Endothelial cell of umbilical vein (primary cell): Measurements from ENCODE around the gene CD200R1L. TPM values are rescaled to one million over a fixed set of nuclear protein-coding genes. Genes with fewer than 3 reads are reported as not detected.

Source experiments
- BruUV-seq: library from RNA; stranded (reverse); fragments of 400-500 nt; replicated peaks from 2 replicates; lab custom pipeline; 2021; lab: Mats Ljungman, UMichigan
- CTCF ChIA-PET: fragments of 300-600, 350-600 bp; sonication (Branson Sonifier 250); formaldehyde crosslinking; loops from one replicate; lab custom pipeline; 2021; ENCODE audit warnings: antibody characterized with exemption, inconsistent platforms; lab: Charles Lee
- POLR2A ChIA-PET: fragments of 300-600, 350-600 bp; sonication (Branson Sonifier 250); formaldehyde crosslinking; loops from one replicate; lab custom pipeline; 2021; ENCODE audit warnings: antibody characterized with exemption, inconsistent platforms; lab: Charles Lee
- DNase-seq: peaks from one replicate; pipeline ENCODE4 v3.0.0-alpha.2; 2011; ENCODE audit warnings: low read depth, low spot score
- FAIRE-seq: peaks from 2 replicates; lab custom pipeline; 2011; peaks lifted over from hg19 to GRCh38; lab: Jason Lieb, UNC
- H2AFZ ChIP-seq: 2 replicates; pipeline ENCODE4 v1.6.0; 2012; ENCODE audit warnings: low read depth, low read length, control low read depth, inconsistent platforms
- H3K27ac ChIP-seq: 2 replicates; pipeline ENCODE4 v1.5.1; 2011; ENCODE audit warnings: low read depth, mild to moderate bottlenecking, control low read depth, low read length, moderate library complexity; ENCODE audit not compliant: insufficient read depth
- H3K27me3 ChIP-seq, 2 experiments: 2 replicates each; pipeline versions ENCODE4 v1.6.0 to v1.6.1; 2011; ENCODE audit warnings: low read length in 2 of 2, mixed read lengths in 1 of 2; ENCODE audit not compliant: control insufficient read depth in 2 of 2, insufficient read depth in 2 of 2
- H3K36me3 ChIP-seq, 2 experiments: 2 replicates in 1 of 2; 3 replicates in 1 of 2; pipeline ENCODE4 v1.5.1; 2011; ENCODE audit warnings: low read length in 2 of 2, mild to moderate bottlenecking in 1 of 2, moderate library complexity in 1 of 2; ENCODE audit not compliant: control insufficient read depth in 2 of 2, insufficient read depth in 2 of 2; ENCODE audit errors: extremely low read depth in 1 of 2
- H3K4me1 ChIP-seq: 3 replicates; pipeline ENCODE4 v1.5.1; 2011; ENCODE audit warnings: mild to moderate bottlenecking, low read length; ENCODE audit not compliant: control insufficient read depth, insufficient read depth; ENCODE audit errors: extremely low read depth
- H3K4me2 ChIP-seq: 2 replicates; pipeline ENCODE4 v1.6.1; 2011; ENCODE audit warnings: low read length, control low read depth, mixed read lengths; ENCODE audit not compliant: insufficient read depth
- H3K4me3 ChIP-seq, 3 experiments: fragments of 200-600 bp in 1 of 3; sonication (generic), shearing (Covaris generic) in 1 of 3; replicated peaks in 1 of 3; 2 replicates each; pipeline ENCODE4 v1.5.1; 2011 to 2016; ENCODE audit warnings: control low read depth in 3 of 3, low read length in 3 of 3, mild to moderate bottlenecking in 2 of 3, inconsistent platforms in 1 of 3, low read depth in 1 of 3, moderate library complexity in 1 of 3; ENCODE audit not compliant: insufficient read depth in 1 of 3
- H3K79me2 ChIP-seq: 2 replicates; pipeline ENCODE4 v1.6.0; 2012; ENCODE audit warnings: low read length, inconsistent platforms; ENCODE audit not compliant: control insufficient read depth, insufficient read depth
- H3K9ac ChIP-seq: replicated peaks from 2 replicates; pipeline ENCODE3; 2011; ENCODE audit warnings: low read length, control low read depth; ENCODE audit not compliant: insufficient read depth; ENCODE audit errors: extremely low read depth
- H3K9me1 ChIP-seq: replicated peaks from 3 replicates; pipeline ENCODE4 v1.6.0; 2011; ENCODE audit warnings: mild to moderate bottlenecking, low read length; ENCODE audit not compliant: control insufficient read depth, insufficient read depth; ENCODE audit errors: extremely low read depth
- H3K9me3 ChIP-seq: replicated peaks from 2 replicates; pipeline ENCODE4 v1.5.1; 2012; ENCODE audit warnings: low read length, inconsistent platforms; ENCODE audit not compliant: control insufficient read depth, insufficient read depth
- H4K20me1 ChIP-seq: replicated peaks from 2 replicates; pipeline ENCODE3; 2011; ENCODE audit warnings: mild to moderate bottlenecking, low read length; ENCODE audit not compliant: control insufficient read depth, insufficient read depth; ENCODE audit errors: extremely low read depth
- CTCF ChIP-seq, 2 donors: IDR thresholded peaks; 1 replicate in 1 of 2; 2 replicates in 1 of 2; pipeline ENCODE4 v1.5.1; 2011; ENCODE audit warnings: low read length in 2 of 2, mild to moderate bottlenecking in 2 of 2, moderate library complexity in 2 of 2, control low read depth in 1 of 2, inconsistent platforms in 1 of 2, low read depth in 1 of 2; ENCODE audit not compliant: insufficient read depth in 1 of 2; ENCODE audit errors: extremely low read depth in 1 of 2
- EZH2 ChIP-seq: IDR thresholded peaks from 2 replicates; pipeline ENCODE4 v1.6.1; 2012; ENCODE audit warnings: borderline replicate concordance, low read depth, mild to moderate bottlenecking, moderate library complexity, low read length, inconsistent platforms; ENCODE audit not compliant: severe bottlenecking
- FOS ChIP-seq: IDR thresholded peaks from 2 replicates; pipeline ENCODE4 v1.6.1; 2011; ENCODE audit warnings: mild to moderate bottlenecking, low read length, moderate library complexity, borderline replicate concordance; ENCODE audit not compliant: insufficient read depth
- GATA2 ChIP-seq: IDR thresholded peaks from 2 replicates; pipeline ENCODE4 v1.7.0; 2011; ENCODE audit warnings: low read depth, mild to moderate bottlenecking, moderate library complexity, mixed read lengths, low read length; ENCODE audit not compliant: insufficient read length, insufficient read depth
- JUN ChIP-seq: IDR thresholded peaks from 2 replicates; pipeline ENCODE4 v1.6.1; 2011; ENCODE audit warnings: borderline replicate concordance, low read depth; ENCODE audit not compliant: insufficient read length, insufficient read depth
- MYC ChIP-seq: IDR thresholded peaks from one replicate; pipeline ENCODE4 v1.6.1; 2011; ENCODE audit warnings: mild to moderate bottlenecking, low read depth, low read length
- POLR2A ChIP-seq: IDR thresholded peaks from 2 replicates; pipeline ENCODE4 v1.6.1; 2012; ENCODE audit warnings: low read depth, mild to moderate bottlenecking, control low read depth, low read length
- dilution Hi-C: fragments of 300-500 bp; cut with MboI; formaldehyde crosslinking; loops from one replicate; pipeline ENCODE4 v1.15.0; 2019; ENCODE audit warnings: low sequenced_read_pairs; ENCODE audit not compliant: extremely low pct_ligation_motif_present
- intact Hi-C: fragments of 100-400 bp; cut with micrococcal nuclease; formaldehyde crosslinking; loops from one replicate; pipeline ENCODE4 v1.10.0; 2022
- polyA plus RNA-seq, 4 experiments: library from polyadenylated mRNA; depleted of rRNA in 3 of 4; stranded (reverse) in 3 of 4; unstranded in 1 of 4; fragments of >200 nt; gene quantifications; 2 replicates each; pipeline versions ENCODE4 v1.2.1 to v1.2.3, GENCODE V29; 2011 to 2012; ENCODE audit warnings: missing spikeins in 1 of 4
- total RNA-seq: library from RNA; stranded (reverse); gene quantifications from 2 replicates; pipeline ENCODE4 v1.2.3, GENCODE V29; 2021
- TF ChIP-seq, protein P1 (sequence below): IDR thresholded peaks from 2 replicates; pipeline ENCODE4 v1.6.1; 2011; ENCODE audit not compliant: insufficient read depth, insufficient read length

Gene CD200R1L
- total and polyA plus RNA-seq, 2 donors (not counting 3 experiments of a cell fraction or from before 2014, with no cell fraction given) = not detected

DNA sequence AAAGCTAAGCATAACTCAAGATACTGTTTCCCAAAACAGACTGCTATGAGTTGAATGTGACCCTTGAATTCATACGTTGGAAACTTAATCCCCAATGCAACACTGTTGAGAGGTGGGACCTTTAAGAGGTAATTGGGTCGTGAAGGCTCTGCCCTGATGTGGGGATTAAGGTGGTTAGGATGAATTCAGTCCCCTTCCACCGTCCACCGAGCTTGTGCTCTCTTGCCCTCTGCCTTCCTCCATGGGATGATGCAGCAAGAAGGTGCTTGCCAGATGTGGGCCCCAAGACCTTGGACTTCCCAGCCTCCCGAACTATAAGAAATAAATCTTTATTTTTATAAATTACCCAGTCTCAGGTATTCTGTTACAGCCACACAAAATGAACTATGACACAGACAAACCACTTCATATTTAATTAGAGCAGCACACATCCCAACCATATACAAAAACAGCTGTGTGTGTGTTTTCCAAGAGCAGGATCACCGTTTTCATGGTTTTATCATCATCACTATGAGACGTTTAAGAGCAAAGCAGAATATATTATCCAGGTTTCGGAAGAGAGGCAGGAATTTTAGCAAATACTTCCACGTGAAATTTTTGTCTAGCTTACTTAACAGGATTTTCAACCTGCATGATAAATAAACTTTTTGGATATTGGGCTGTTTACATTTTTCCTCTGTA, 61.2 kb downstream of the CD200R1L start:
- no TSS peak for BruUV-seq
- Histone ChIP-seq H3K27me3 (no peaks in the 10 kb centered on the region), H3K4me1 (peaks cover 8% of the 10 kb centered on the region), H3K9ac (no peak overlapping the region), H3K9me1 (no peaks in the 10 kb centered on the region), H3K79me2 (no peaks in the 10 kb centered on the region), H3K36me3 (no peaks in the 10 kb centered on the region), H4K20me1 (no peaks in the 10 kb centered on the region), H3K9me3 (no peaks in the 10 kb centered on the region), H3K27ac (no peak overlapping the region), H3K4me2 (peak overlapping the region; percentile 12), H2AFZ (no peak overlapping the region), H3K4me3 (no peak overlapping the region)
- DNase-seq (no peak), FAIRE-seq (no peak)
- POLR2A ChIA-PET = interaction anchor here (0.6 kb wide), 1 partner anchor 69 kb away, joined by 3 read pairs; no protein-coding TSS in a partner anchor
- dilution Hi-C loops (no loop called here), intact Hi-C loops (no loop called here)
- CTCF ChIA-PET = interaction anchor here (0.9 to 1.7 kb wide), 7 partner anchors 9 to 206 kb away, joined by 3 to 12 read pairs (median 3); no protein-coding TSS in a partner anchor
- TF ChIP-seq POLR2A (no peak), CTCF (IDR thresholded peaks at IDR 0.05; ENCODE audit: extremely low read depth in 1 of 2, insufficient read depth in 1 of 2, low read depth in 1 of 2, low read length in 2 of 2) (no peak), EZH2 (no peak), MYC (no peak), GATA2 (no peak), FOS (no peak), JUN (no peak)
- TF ChIP-seq, protein P1, sequence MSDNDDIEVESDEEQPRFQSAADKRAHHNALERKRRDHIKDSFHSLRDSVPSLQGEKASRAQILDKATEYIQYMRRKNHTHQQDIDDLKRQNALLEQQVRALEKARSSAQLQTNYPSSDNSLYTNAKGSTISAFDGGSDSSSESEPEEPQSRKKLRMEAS = no peak
